ENCODE measurements around the gene RCN1. TPM values are rescaled to one million over a fixed set of nuclear protein-coding genes. Genes with fewer than 3 reads are reported as not detected.

The RCN1 gene
- total and polyA plus RNA-seq, 4 donors = 35.9 to 58.1 (median 46.4) TPM

DNA sequence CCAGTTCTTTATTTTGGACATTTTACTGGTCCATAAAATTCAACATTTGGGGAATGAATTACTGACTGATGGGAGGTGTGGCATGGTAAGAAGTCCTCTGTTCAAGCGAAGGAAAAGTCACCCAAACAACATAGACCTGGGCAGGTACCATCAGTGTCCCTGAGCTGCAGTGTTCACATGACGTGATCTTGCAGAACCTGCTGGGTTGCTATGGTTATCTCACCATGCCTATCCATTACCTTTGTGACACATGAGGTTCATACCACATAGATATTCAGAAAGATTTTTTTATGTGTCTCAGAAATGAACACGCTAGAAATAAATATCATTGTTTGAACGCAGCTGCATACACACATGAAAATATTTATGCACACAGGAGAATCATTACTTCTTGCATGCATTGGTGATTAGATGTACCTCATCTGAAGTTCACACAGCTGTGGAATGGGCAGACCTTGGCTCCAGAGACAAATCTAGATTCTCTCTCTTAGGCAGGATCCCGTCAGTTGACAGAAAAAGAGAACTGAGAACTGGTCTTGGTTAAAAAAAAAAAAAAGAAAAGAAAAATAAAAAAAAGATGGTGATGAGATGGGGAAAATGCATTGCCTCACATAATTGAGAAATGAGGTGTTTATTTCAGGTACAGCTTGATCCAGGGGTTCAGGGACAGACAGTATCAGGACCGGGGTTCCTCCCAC lies 21.4 kb upstream of the RCN1 start:
- H3K4me3 ChIP-seq (ENCODE audit: low read depth in 1 of 3, low read length in 3 of 3) = no peak overlapping the region
- TF ChIP-seq GABPA (IDR thresholded peaks at IDR 0.05 in 1 of 2, conservative IDR thresholded peaks at IDR 0.05 in 1 of 2) (no peak), YY1 (IDR thresholded peaks at IDR 0.05) (no peak), RXRA (IDR thresholded peaks at IDR 0.05) (no peak), NR2F2 (IDR thresholded peaks at IDR 0.05) (no peak), TAF1 (conservative IDR thresholded peaks at IDR 0.05) (no peak), HNF4A (conservative IDR thresholded peaks at IDR 0.05) (no peak), FOXA1 (IDR thresholded peaks at IDR 0.05) (no peak), MAX (IDR thresholded peaks at IDR 0.05) (no peak), FOXA2 (IDR thresholded peaks at IDR 0.05) (no peak), JUND (IDR thresholded peaks at IDR 0.05) (no peak)
- TF ChIP-seq, protein P1, sequence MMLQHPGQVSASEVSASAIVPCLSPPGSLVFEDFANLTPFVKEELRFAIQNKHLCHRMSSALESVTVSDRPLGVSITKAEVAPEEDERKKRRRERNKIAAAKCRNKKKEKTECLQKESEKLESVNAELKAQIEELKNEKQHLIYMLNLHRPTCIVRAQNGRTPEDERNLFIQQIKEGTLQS (IDR thresholded peaks at IDR 0.05) = no peak
- 71% methylated on average over 6 of the region's 6 CpGs for WGBS
- H3K9me3 ChIP-seq (ENCODE audit: control insufficient read depth in 4 of 4, low read length in 3 of 4) = no peaks in the 10 kb centered on the region
- no peaks in the 10 kb centered on the region for H3K36me3 ChIP-seq (ENCODE audit: control insufficient read depth in 4 of 4, insufficient read depth in 3 of 4, low read depth in 1 of 4, low read length in 3 of 4)
- no peak for DNase-seq (ENCODE audit: low spot score)
- no peaks in the 10 kb centered on the region for H3K4me1 ChIP-seq (ENCODE audit: control insufficient read depth in 4 of 4, insufficient read depth in 4 of 4, low read length in 3 of 4)
- no peak overlapping the region for H3K27ac ChIP-seq (ENCODE audit: low read depth in 1 of 2, low read length in 2 of 2)
- H3K27me3 ChIP-seq (ENCODE audit: control insufficient read depth in 4 of 4, insufficient read depth in 4 of 4, low read length in 3 of 4) = peaks cover 0 to 8% (median 5%) of the 10 kb centered on the region in 4 donors
- H3K9ac ChIP-seq (ENCODE audit: low read depth in 1 of 2, low read length in 2 of 2) = no peak overlapping the region

GRCh38 chr11:32070692-32071091 lies 20.2 kb upstream of the RCN1 start:
- Histone ChIP-seq H3K9me3 (ENCODE audit: control insufficient read depth in 4 of 4, low read length in 3 of 4) (no peaks in the 10 kb centered on the region), H3K27me3 (ENCODE audit: control insufficient read depth in 4 of 4, insufficient read depth in 4 of 4, low read length in 3 of 4) (peaks cover 0 to 8% (median 5%) of the 10 kb centered on the region in 4 donors), H3K4me3 (ENCODE audit: low read depth in 1 of 3, low read length in 3 of 3) (no peak overlapping the region), H3K9ac (ENCODE audit: low read depth in 1 of 2, low read length in 2 of 2) (no peak overlapping the region), H3K36me3 (ENCODE audit: control insufficient read depth in 4 of 4, insufficient read depth in 3 of 4, low read depth in 1 of 4, low read length in 3 of 4) (no peaks in the 10 kb centered on the region), H3K27ac (ENCODE audit: low read depth in 1 of 2, low read length in 2 of 2) (no peak overlapping the region), H3K4me1 (ENCODE audit: control insufficient read depth in 4 of 4, insufficient read depth in 4 of 4, low read length in 3 of 4) (no peaks in the 10 kb centered on the region)
- DNase-seq (ENCODE audit: low spot score) = no peak
- no peak for TF ChIP-seq RXRA (IDR thresholded peaks at IDR 0.05)
- TF ChIP-seq NR2F2 (IDR thresholded peaks at IDR 0.05) = no peak
- no peak for TF ChIP-seq JUND (IDR thresholded peaks at IDR 0.05)
- no peak for TF ChIP-seq MAX (IDR thresholded peaks at IDR 0.05)
- no peak for TF ChIP-seq FOXA1 (IDR thresholded peaks at IDR 0.05)
- TF ChIP-seq ZBTB33 (IDR thresholded peaks at IDR 0.05) = no peak
- no peak for TF ChIP-seq HNF4A (conservative IDR thresholded peaks at IDR 0.05)
- WGBS = 61% methylated on average over 5 of the region's 5 CpGs

DNA sequence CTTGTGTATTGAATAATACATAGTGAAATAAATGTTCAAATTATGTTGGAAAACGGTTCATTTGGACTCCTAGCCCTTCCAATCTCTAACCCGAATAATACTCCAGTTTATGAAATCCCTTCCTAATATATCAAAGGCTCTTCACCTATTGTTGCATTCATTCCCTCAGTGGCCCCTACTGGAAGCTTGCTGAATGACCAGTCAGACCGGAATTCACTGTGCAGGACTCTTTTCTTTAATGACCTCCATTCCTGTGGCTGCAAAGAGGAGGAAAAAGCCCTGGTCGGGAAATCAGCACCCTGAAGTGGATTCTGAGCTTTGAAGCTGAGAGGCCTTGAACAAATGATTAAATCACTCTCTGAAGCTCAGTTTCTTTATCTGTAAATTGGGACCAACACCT lies 19.1 kb upstream of the RCN1 start:
- TF ChIP-seq GABPA (IDR thresholded peaks at IDR 0.05 in 1 of 2, conservative IDR thresholded peaks at IDR 0.05 in 1 of 2) = no peak
- TF ChIP-seq FOXA1 (IDR thresholded peaks at IDR 0.05) = no peak
- TF ChIP-seq RAD21 (IDR thresholded peaks at IDR 0.05) = peak in 1 of 2 donors; percentile 25
- no peak overlapping the region for H3K9ac ChIP-seq (ENCODE audit: low read depth in 1 of 2, low read length in 2 of 2)
- WGBS = 51% methylated on average over 4 of the region's 4 CpGs

More for the DNA sequence above, 19.1 kb upstream of the RCN1 start:
- H3K9me3 ChIP-seq (ENCODE audit: control insufficient read depth in 4 of 4, low read length in 3 of 4) = no peaks in the 10 kb centered on the region
- peaks cover 0 to 8% (median 5%) of the 10 kb centered on the region in 4 donors for H3K27me3 ChIP-seq (ENCODE audit: control insufficient read depth in 4 of 4, insufficient read depth in 4 of 4, low read length in 3 of 4)
- DNase-seq (ENCODE audit: low spot score) = no peak
- H3K36me3 ChIP-seq (ENCODE audit: control insufficient read depth in 4 of 4, insufficient read depth in 3 of 4, low read depth in 1 of 4, low read length in 3 of 4) = no peaks in the 10 kb centered on the region
- H3K27ac ChIP-seq (ENCODE audit: low read depth in 1 of 2, low read length in 2 of 2) = no peak overlapping the region
- no peak overlapping the region for H3K4me3 ChIP-seq (ENCODE audit: low read depth in 1 of 3, low read length in 3 of 3)
- no peaks in the 10 kb centered on the region for H3K4me1 ChIP-seq (ENCODE audit: control insufficient read depth in 4 of 4, insufficient read depth in 4 of 4, low read length in 3 of 4)
